Measurements from ENCODE around the gene RAB8A.
"Not testable (repeated sequence)": the region's sequence is repeated elsewhere in the genome, so short reads cannot be mapped to it uniquely, and the experiment has no call there.

RAB8A gene

DNA sequence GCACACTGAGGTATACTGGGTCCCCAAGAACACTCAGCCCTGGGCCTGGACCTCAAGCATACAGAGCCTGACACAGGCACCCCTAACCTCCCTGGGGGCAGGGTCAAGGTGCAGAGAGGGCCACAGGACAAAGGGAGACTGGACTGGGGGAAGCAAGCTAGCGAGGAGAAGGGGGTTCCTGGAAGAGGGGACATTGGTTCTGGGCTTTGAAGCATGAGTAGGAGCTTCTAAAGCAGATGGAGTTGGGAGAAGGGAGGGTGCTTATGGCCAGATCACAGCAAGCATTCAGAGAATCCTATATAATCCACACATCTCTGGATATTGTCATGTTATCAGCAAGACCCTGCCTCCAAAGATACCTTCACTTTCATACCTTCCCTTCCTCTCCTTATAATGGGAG lies 58.4 kb downstream of the RAB8A start:
- DNase-seq (ENCODE audit: low spot score), result no peak

DNA sequence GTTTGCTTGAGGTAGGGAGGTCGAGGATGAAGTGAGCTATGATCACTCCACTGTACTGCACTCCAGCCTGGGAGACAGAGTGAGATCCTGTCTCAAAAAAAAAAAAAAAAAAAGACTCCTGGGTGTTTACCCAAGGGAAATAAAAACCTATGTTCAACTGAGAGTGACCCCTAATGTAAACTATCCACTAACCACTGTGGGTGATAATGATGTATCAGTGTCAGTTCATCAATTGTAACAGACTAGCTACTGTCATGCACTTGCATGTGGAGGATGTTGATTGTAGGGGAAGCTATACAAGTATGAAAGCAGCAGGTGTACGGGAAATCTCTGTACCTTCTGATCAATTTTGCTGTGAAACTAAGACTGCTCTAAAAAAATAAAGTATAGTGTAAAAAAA lies 64.3 kb downstream of the RAB8A start:
- no peak for DNase-seq (ENCODE audit: low spot score)
- no peak for FAIRE-seq

More for the DNA sequence above, 58.4 kb downstream of the RAB8A start:
- no peak for FAIRE-seq

DNA sequence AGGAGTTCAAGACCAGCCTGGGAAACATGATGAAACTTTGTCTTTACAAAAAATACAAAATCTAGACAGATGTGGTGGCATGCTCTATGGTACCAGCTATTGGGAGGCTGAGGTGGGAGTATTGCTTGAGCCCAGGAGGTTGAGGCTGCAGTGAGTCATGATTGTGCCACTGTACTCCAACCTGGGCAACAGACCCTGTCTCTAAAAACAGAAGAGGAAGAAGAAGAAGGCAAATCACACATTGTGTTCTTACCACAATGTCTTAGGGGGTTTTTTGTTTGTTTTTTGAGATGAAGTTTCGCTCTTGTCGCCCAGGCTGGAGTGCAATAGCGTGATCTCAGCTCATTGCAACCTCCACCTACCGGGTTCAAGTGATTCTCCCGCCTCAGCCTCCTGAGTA lies 67.2 kb downstream of the RAB8A start:
- DNase-seq (ENCODE audit: low spot score); FAIRE-seq: not testable (repeated sequence)

DNA sequence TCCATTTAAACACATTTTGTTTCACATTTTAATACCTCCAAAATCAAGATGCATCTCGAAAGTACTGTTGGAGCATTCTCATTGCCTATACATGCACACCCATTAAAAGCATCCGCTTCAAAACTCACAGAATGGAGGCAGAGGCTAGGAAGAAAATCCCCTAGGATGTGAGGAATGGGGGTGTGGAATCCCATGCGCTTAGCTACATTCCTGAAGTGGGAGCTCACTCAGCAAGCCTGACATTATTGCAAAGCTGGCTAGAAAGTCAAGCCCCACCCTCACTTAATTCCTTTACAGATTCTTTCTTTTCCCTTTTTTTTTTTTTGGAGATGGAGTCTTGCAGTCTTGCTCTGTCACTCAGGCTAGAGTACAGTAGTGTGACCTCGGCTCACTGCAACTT lies 68.9 kb downstream of the RAB8A start:
- DNase-seq (ENCODE audit: low spot score) (peak; percentile 32), FAIRE-seq (no peak)

Data from RCC 7860 (cell line).